Measurements from ENCODE around the gene LMX1B.

The LMX1B gene

DNA sequence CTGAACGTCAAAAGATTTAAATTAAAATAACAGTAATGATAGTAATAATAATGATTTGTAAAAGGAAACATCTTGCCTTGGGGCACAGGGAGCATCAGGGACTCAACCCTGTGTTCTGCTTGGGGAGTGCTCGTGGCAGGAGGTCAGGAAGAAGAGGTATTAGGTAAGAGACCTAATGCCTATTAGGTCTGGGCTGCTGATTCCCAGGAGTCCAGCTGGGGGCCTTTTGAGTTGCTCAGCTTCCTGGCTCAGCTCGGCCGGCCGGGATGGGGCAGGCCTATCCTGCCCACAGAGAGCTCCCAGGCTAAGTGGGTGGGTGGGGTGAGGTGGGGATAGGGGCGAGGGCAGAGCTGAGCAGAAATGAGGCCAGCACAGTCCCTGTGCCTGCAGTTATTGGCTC lies 17.5 kb downstream of the LMX1B start:
- TF ChIP-seq, protein P1, sequence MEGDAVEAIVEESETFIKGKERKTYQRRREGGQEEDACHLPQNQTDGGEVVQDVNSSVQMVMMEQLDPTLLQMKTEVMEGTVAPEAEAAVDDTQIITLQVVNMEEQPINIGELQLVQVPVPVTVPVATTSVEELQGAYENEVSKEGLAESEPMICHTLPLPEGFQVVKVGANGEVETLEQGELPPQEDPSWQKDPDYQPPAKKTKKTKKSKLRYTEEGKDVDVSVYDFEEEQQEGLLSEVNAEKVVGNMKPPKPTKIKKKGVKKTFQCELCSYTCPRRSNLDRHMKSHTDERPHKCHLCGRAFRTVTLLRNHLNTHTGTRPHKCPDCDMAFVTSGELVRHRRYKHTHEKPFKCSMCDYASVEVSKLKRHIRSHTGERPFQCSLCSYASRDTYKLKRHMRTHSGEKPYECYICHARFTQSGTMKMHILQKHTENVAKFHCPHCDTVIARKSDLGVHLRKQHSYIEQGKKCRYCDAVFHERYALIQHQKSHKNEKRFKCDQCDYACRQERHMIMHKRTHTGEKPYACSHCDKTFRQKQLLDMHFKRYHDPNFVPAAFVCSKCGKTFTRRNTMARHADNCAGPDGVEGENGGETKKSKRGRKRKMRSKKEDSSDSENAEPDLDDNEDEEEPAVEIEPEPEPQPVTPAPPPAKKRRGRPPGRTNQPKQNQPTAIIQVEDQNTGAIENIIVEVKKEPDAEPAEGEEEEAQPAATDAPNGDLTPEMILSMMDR (conservative IDR thresholded peaks at IDR 0.05; ENCODE audit: control insufficient read depth, insufficient read depth, low read depth, low read length): no peak
- no peak overlapping the region for H3K4me3 ChIP-seq (ENCODE audit: control insufficient read depth, low read depth, low read length)
- DNase-seq (ENCODE audit: low read depth): no peak

GRCh38 chr9:126633881-126634558 lies 20.3 kb downstream of the LMX1B start:
- H3K4me3 ChIP-seq (ENCODE audit: control insufficient read depth, low read depth, low read length): no peak overlapping the region
- DNase-seq (ENCODE audit: low read depth): no peak
- TF ChIP-seq, protein P1 (conservative IDR thresholded peaks at IDR 0.05; ENCODE audit: control insufficient read depth, insufficient read depth, low read depth, low read length): no peak

- no peak for DNase-seq (ENCODE audit: low read depth)
- TF ChIP-seq, protein P1 (conservative IDR thresholded peaks at IDR 0.05; ENCODE audit: control insufficient read depth, insufficient read depth, low read depth, low read length): no peak
- H3K4me3 ChIP-seq (ENCODE audit: control insufficient read depth, low read depth, low read length): no peak overlapping the region
These were observed 21.3 kb downstream of the LMX1B start for GRCh38 chr9:126635061-126635460.

DNA sequence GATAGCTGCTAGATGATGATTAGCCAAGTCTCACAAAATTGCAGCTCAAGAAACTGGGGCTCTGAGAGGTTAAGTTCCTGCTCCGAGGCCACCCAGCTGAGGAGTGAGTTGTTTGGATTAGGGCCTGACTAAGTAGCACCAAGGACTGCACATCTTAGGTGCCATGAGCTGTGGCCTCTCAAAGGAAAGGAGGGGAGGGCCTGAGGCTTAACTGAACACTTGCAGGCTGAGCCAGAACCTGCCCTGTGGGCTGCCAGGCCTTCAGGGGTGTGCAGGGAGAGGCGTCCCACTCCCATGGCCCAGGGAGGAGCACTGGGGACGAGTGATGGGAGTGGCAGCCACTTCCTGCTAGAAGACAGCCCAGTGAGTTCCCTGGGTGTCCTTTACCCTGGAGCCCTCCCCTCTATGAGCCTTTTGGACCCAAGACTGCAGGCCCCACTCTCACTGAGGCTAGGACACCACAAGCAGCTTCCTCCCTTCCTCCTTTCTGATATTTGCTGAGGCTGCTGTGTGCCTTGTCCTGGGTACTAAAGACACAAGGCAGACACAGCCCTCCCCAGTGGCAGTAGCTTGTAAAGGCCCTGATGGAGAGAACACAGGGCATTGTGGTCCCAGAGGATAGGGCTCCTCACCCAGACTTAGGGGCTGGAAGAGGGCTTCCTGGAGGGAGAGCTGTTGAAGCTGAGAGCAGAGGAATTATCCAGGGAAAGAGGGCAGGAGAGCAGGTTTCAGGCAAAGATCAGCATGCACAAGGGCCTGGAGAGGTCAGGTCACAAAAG lies 22.1 kb downstream of the LMX1B start:
- DNase-seq (ENCODE audit: low read depth): no peak
- TF ChIP-seq, protein P1 (conservative IDR thresholded peaks at IDR 0.05; ENCODE audit: control insufficient read depth, insufficient read depth, low read depth, low read length): no peak

DNA sequence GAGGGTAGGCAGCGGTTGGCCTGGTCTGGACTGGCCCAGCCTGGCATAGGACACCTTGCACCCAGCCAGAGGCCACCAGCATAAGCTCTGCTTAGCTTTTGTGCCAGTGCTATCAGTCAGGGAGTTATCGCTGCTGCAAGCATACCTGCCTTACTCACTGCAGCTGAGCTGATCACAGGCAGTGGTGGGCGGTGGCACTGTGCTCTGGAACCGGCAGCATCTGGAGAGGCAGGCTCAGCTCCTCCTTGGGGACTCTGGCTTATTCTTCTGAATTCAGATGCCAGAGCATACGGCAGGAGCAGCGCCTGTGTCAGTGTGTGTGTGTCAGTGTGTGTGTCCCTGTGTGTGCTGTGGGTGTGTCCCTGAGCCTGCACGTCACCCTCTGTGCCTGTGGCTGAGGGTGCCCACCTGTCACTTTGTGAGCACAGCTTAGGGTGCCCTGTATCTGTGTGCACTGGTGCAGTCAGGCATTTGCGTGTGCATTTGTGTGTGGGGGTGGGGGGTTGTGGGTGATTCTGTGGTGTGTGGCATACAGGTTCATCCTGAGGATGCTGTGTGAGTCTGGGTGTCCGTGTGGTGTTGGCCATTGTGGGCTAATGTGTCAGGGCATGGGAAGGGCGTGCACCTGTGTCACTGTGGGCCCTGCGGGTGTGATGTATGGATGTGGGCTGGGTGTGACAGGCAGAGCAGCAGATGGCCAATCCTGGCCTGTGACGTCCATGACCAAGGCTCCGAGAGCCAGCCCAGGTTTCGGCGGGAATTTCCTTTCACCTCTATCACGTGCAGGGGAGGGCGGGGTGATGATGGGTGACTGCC lies 23.5 kb downstream of the LMX1B start:
- H3K4me3 ChIP-seq (ENCODE audit: control insufficient read depth, low read depth, low read length): no peak overlapping the region
- TF ChIP-seq, protein P1 (conservative IDR thresholded peaks at IDR 0.05; ENCODE audit: control insufficient read depth, insufficient read depth, low read depth, low read length): no peak
- DNase-seq (ENCODE audit: low read depth): no peak

More for the DNA sequence above, 22.1 kb downstream of the LMX1B start:
- no peak overlapping the region for H3K4me3 ChIP-seq (ENCODE audit: control insufficient read depth, low read depth, low read length)

- H3K4me3 ChIP-seq (ENCODE audit: control insufficient read depth, low read depth, low read length): no peak overlapping the region
- no peak for DNase-seq (ENCODE audit: low read depth)
- TF ChIP-seq, protein P1 (conservative IDR thresholded peaks at IDR 0.05; ENCODE audit: control insufficient read depth, insufficient read depth, low read depth, low read length): no peak
These were observed 24.9 kb downstream of the LMX1B start for GRCh38 chr9:126638571-126639132.

Measured in fibroblast of mammary gland (primary cell).